Smooth muscle cell (in vitro differentiated cells): Measurements from ENCODE around the gene SPHK2. TPM values are rescaled to one million over a fixed set of nuclear protein-coding genes. Genes with fewer than 3 reads are reported as not detected.

Experiments
- DNase-seq: peaks from one replicate; lab custom pipeline; 2025; ENCODE audit not compliant: unreplicated experiment; lab: John Stamatoyannopoulos, UW
- H2AFZ ChIP-seq: fragments of 200-600 bp; sonication (generic); 2 replicates; pipeline ENCODE4 v1.6.0; 2016; ENCODE audit warnings: antibody characterized with exemption, low read depth, mild to moderate bottlenecking
- H3F3A ChIP-seq: fragments of 200-600 bp; sonication (generic); 2 replicates; pipeline ENCODE4 v1.6.0; 2017; ENCODE audit warnings: antibody characterized with exemption, low read depth
- H3K27ac ChIP-seq: fragments of 200-600 bp; sonication (generic); 2 replicates; pipeline ENCODE4 v1.5.1; 2016; ENCODE audit warnings: low read depth, mild to moderate bottlenecking
- H3K27me3 ChIP-seq: fragments of 200-600 bp; sonication (generic); 2 replicates; pipeline ENCODE4 v1.6.1; 2016; ENCODE audit warnings: low read depth, mild to moderate bottlenecking
- H3K36me3 ChIP-seq: fragments of 200-600 bp; sonication (generic); 2 replicates; pipeline ENCODE4 v1.5.1; 2016; ENCODE audit warnings: low read depth
- H3K4me1 ChIP-seq: fragments of 200-600 bp; sonication (generic); 2 replicates; pipeline ENCODE4 v1.5.1; 2016; ENCODE audit warnings: low read depth
- H3K4me2 ChIP-seq: fragments of 200-600 bp; sonication (generic); 2 replicates; pipeline ENCODE4 v1.6.0; 2016; ENCODE audit warnings: mild to moderate bottlenecking
- H3K4me3 ChIP-seq: fragments of 200-600 bp; sonication (generic); 2 replicates; pipeline ENCODE4 v1.5.1; 2016; ENCODE audit warnings: mild to moderate bottlenecking
- H3K79me2 ChIP-seq: fragments of 200-600 bp; sonication (generic); 2 replicates; pipeline ENCODE4 v1.6.0; 2016; ENCODE audit warnings: low read depth, mild to moderate bottlenecking
- H3K9ac ChIP-seq: fragments of 200-600 bp; sonication (generic); 2 replicates; pipeline ENCODE4 v1.6.0; 2016; ENCODE audit warnings: low read depth
- H3K9me3 ChIP-seq: fragments of 200-600 bp; sonication (generic); replicated peaks from 2 replicates; pipeline ENCODE4 v1.5.1; 2016; ENCODE audit warnings: low read depth
- H4K20me1 ChIP-seq: fragments of 200-600 bp; sonication (generic); 2 replicates; pipeline ENCODE4 v1.6.0; 2016; ENCODE audit warnings: low read depth
- WGBS: methylation state at CpG from one replicate; pipeline ENCODE4 v1.1.7; 2016; ENCODE audit warnings: low lambda C conversion rate; 5-methylcytosine and 5-hydroxymethylcytosine counted together
- polyA plus RNA-seq: library from polyadenylated mRNA; unstranded; fragments of >200 nt; fragmentation: Nextera tagmentation; extraction: Ambion mirVana; gene quantifications from 2 replicates; pipeline ENCODE4 v1.2.1, GENCODE V29; 2016
- total RNA-seq: library from RNA; depleted of rRNA; stranded (reverse); fragments of >200 nt; gene quantifications from 2 replicates; pipeline ENCODE4 v1.2.3, GENCODE V29; 2014
- TF ChIP-seq, protein P1 (sequence below): fragments of 200-600 bp; sonication (generic); IDR thresholded peaks from 2 replicates; pipeline ENCODE4 v1.5.1; 2017; ENCODE audit warnings: borderline replicate concordance, mild to moderate bottlenecking, antibody characterized with exemption; ENCODE audit not compliant: insufficient read depth, poor library complexity, severe bottlenecking

The SPHK2 gene
- total and polyA plus RNA-seq, 2 experiments from 2014 or later = 8.2 to 9.3 TPM

DNA sequence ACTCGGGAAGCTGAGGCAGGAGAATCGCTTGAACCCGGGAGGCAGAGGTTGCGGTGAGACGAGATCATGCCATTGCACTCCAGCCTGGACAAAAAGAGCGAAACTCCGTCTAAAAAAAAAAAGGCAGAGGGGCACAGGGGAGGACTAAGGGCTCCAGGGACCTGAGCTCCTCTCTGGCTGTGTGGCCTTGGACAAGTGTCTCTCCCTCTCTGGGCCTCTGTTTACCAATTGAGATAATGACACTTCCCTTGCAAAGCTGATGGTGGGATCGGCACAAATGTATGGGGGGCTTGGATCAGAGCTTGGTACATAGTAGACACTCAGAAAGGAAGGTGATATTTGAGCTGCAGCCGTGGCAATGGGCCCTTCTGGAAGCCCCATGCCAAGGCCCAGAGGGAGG lies 24.1 kb upstream of the SPHK2 start:
- Histone ChIP-seq H3K4me1 (no peaks in the 10 kb centered on the region), H3K4me3 (no peak overlapping the region), H3K36me3 (no peaks in the 10 kb centered on the region), H3K9ac (no peak overlapping the region), H3F3A (no peaks in the 10 kb centered on the region), H3K9me3 (no peaks in the 10 kb centered on the region), H3K27ac (no peak overlapping the region), H3K4me2 (no peak overlapping the region), H2AFZ (no peak overlapping the region), H4K20me1 (no peaks in the 10 kb centered on the region), H3K79me2 (no peaks in the 10 kb centered on the region), H3K27me3 (no peaks in the 10 kb centered on the region)
- no peak for DNase-seq
- TF ChIP-seq, protein P1, sequence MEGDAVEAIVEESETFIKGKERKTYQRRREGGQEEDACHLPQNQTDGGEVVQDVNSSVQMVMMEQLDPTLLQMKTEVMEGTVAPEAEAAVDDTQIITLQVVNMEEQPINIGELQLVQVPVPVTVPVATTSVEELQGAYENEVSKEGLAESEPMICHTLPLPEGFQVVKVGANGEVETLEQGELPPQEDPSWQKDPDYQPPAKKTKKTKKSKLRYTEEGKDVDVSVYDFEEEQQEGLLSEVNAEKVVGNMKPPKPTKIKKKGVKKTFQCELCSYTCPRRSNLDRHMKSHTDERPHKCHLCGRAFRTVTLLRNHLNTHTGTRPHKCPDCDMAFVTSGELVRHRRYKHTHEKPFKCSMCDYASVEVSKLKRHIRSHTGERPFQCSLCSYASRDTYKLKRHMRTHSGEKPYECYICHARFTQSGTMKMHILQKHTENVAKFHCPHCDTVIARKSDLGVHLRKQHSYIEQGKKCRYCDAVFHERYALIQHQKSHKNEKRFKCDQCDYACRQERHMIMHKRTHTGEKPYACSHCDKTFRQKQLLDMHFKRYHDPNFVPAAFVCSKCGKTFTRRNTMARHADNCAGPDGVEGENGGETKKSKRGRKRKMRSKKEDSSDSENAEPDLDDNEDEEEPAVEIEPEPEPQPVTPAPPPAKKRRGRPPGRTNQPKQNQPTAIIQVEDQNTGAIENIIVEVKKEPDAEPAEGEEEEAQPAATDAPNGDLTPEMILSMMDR = no peak
- WGBS = 88% methylated on average over 9 of the region's 9 CpGs

DNA sequence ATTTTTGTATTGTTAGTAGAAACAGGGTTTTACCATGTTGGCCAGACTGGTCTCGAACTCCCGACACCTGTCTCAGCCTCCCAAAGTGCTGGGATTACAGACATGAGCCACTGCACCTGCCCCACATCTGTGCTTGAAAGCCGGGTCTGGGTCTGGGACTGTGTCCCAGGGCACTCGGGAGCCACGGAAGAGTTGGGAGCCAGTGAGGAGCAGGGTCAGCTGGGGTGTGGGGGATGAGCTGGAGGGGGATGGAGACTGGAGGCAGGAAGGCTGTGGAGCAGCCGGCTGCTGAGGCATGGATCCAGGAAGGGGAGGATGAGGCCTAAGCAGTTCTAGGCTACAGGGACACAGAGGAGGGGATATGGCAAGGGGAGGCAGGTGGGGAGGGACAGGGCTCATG lies 23.5 kb upstream of the SPHK2 start:
- Histone ChIP-seq H3F3A (no peaks in the 10 kb centered on the region), H4K20me1 (no peaks in the 10 kb centered on the region), H2AFZ (no peak overlapping the region), H3K27me3 (no peaks in the 10 kb centered on the region), H3K4me2 (no peak overlapping the region), H3K4me3 (no peak overlapping the region), H3K36me3 (no peaks in the 10 kb centered on the region), H3K9ac (no peak overlapping the region), H3K9me3 (no peaks in the 10 kb centered on the region), H3K27ac (no peak overlapping the region), H3K79me2 (no peaks in the 10 kb centered on the region), H3K4me1 (no peaks in the 10 kb centered on the region)
- WGBS = 87% methylated on average over 6 of the region's 6 CpGs
- DNase-seq = no peak
- TF ChIP-seq, protein P1 = no peak

DNA sequence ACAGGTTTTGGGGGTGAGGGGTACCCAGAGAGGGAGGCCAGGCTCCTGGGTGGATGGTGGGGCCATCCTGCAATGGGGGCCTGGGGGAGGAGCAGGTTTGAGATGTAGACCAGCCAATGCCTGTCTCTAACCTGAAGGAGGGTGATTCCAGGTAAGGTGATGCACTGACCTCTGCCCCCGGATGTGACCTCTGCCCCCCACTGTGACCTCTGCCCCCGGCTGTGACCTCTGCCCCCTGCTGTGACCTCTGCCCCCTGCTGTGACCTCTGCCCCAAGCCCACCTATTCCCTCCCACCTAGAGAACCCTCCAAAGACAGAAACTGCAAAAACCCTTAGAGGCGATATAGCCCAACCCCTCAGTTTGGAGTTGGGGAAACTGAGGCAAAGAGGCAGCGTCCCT lies 23.1 kb upstream of the SPHK2 start:
- no peak overlapping the region for H3K9ac ChIP-seq
- no peak overlapping the region for H3K4me3 ChIP-seq
- no peak overlapping the region for H3K4me2 ChIP-seq
- DNase-seq = no peak
- no peak overlapping the region for H3K27ac ChIP-seq
- no peaks in the 10 kb centered on the region for H3F3A ChIP-seq
- no peaks in the 10 kb centered on the region for H3K9me3 ChIP-seq
- H4K20me1 ChIP-seq = no peaks in the 10 kb centered on the region
- H3K27me3 ChIP-seq = no peaks in the 10 kb centered on the region
- no peaks in the 10 kb centered on the region for H3K36me3 ChIP-seq
- no peaks in the 10 kb centered on the region for H3K79me2 ChIP-seq
- TF ChIP-seq, protein P1 = no peak
- WGBS = 92% methylated on average over 4 of the region's 4 CpGs
- no peak overlapping the region for H2AFZ ChIP-seq
- H3K4me1 ChIP-seq = no peaks in the 10 kb centered on the region

DNA sequence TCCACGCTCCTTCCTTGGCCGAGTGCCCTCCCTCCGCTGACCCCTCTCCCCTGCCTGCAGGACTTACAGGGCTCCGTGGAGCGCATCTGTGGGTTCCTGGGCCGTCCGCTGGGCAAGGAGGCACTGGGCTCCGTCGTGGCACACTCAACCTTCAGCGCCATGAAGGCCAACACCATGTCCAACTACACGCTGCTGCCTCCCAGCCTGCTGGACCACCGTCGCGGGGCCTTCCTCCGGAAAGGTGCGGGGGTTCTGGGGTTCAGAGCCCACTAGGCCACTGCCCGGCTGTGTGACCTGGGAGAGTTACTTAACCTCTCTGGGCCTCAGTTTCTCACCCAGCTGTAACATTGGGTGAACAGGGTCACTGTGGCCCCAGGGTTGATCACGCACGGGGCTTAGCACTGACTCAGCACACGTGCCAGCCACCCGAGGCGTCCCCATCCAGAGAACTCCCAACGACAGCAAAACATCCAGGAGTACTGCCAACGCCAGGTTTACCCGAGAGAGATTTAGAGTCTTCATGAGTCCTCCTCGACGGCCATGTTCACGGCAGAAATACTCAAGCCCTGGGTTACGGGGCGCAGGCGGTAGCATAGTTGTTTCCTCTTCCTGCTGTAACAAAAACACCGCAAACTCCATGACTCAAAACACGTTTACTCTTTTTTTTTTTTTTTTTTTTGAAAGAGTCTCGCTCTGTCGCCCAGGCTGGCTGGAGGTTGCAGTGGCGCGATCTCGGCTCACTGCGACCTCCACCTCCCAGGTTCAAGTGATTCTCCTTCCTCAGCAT lies 22.4 kb upstream of the SPHK2 start:
- 91% methylated on average over 39 of the region's 39 CpGs for WGBS
- Histone ChIP-seq H4K20me1 (no peaks in the 10 kb centered on the region), H3K4me1 (no peaks in the 10 kb centered on the region), H3K79me2 (no peaks in the 10 kb centered on the region), H3F3A (no peaks in the 10 kb centered on the region), H3K9ac (no peak overlapping the region), H3K27ac (no peak overlapping the region), H3K27me3 (no peaks in the 10 kb centered on the region), H3K36me3 (no peaks in the 10 kb centered on the region), H3K9me3 (no peaks in the 10 kb centered on the region), H2AFZ (no peak overlapping the region), H3K4me2 (no peak overlapping the region), H3K4me3 (no peak overlapping the region)
- TF ChIP-seq, protein P1 = no peak
- no peak for DNase-seq
